ENCODE data around the gene AKT3. TPM values are rescaled to one million over a fixed set of nuclear protein-coding genes. Genes with fewer than 3 reads are reported as not detected.

AKT3 gene
- total and polyA plus RNA-seq, 3 donors from 2014 or later, result 32.3 to 70.9 (median 61.8) TPM

- H3K4me1 ChIP-seq, result peaks cover 20% of the 10 kb centered on the region
- no peaks in the 10 kb centered on the region for H3K9me3 ChIP-seq
- H3K27ac ChIP-seq, result no peak overlapping the region
- H3K36me3 ChIP-seq (ENCODE audit: low read depth, missing control alignments), result no peaks in the 10 kb centered on the region
- DNase-seq, result no peak
- no peak for TF ChIP-seq POLR2A (IDR thresholded peaks at IDR 0.05)
- TF ChIP-seq, protein P1, sequence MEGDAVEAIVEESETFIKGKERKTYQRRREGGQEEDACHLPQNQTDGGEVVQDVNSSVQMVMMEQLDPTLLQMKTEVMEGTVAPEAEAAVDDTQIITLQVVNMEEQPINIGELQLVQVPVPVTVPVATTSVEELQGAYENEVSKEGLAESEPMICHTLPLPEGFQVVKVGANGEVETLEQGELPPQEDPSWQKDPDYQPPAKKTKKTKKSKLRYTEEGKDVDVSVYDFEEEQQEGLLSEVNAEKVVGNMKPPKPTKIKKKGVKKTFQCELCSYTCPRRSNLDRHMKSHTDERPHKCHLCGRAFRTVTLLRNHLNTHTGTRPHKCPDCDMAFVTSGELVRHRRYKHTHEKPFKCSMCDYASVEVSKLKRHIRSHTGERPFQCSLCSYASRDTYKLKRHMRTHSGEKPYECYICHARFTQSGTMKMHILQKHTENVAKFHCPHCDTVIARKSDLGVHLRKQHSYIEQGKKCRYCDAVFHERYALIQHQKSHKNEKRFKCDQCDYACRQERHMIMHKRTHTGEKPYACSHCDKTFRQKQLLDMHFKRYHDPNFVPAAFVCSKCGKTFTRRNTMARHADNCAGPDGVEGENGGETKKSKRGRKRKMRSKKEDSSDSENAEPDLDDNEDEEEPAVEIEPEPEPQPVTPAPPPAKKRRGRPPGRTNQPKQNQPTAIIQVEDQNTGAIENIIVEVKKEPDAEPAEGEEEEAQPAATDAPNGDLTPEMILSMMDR (IDR thresholded peaks at IDR 0.05), result no peak
- H3K4me3 ChIP-seq, result no peak overlapping the region
- 62 to 70% methylated on average over 21 of the region's 21 CpGs for WGBS, 2 donors
- intact Hi-C loops (cut with DNase I; ENCODE audit: low total_unique reads), result no loop called here
- no peaks in the 10 kb centered on the region for H3K27me3 ChIP-seq
Measured at GRCh38 chr1:243489681-243490546, 360.1 kb downstream of the AKT3 start.

GRCh38 chr1:243489158-243489527, 360.9 kb downstream of the AKT3 start:
- peaks cover 20% of the 10 kb centered on the region for H3K4me1 ChIP-seq
- intact Hi-C loops (cut with DNase I; ENCODE audit: low total_unique reads), result no loop called here
- H3K4me3 ChIP-seq, result no peak overlapping the region
- no peak overlapping the region for H3K27ac ChIP-seq
- H3K27me3 ChIP-seq, result no peaks in the 10 kb centered on the region
- no peaks in the 10 kb centered on the region for H3K36me3 ChIP-seq (ENCODE audit: low read depth, missing control alignments)
- H3K9me3 ChIP-seq, result no peaks in the 10 kb centered on the region
- TF ChIP-seq POLR2A (IDR thresholded peaks at IDR 0.05), result no peak
- TF ChIP-seq, protein P1 (IDR thresholded peaks at IDR 0.05), result no peak
- 48 to 55% methylated on average over 6 to 24 of the region's 24 CpGs for WGBS, 2 donors
- DNase-seq, result no peak

- H3K27ac ChIP-seq, result no peak overlapping the region
- H3K36me3 ChIP-seq (ENCODE audit: low read depth, missing control alignments), result no peaks in the 10 kb centered on the region
- 47 to 58% methylated on average over 14 to 20 of the region's 20 CpGs for WGBS, 2 donors
- H3K27me3 ChIP-seq, result no peaks in the 10 kb centered on the region
- H3K4me1 ChIP-seq, result peaks cover 20% of the 10 kb centered on the region
- TF ChIP-seq, protein P1 (IDR thresholded peaks at IDR 0.05), result no peak
- no peak for TF ChIP-seq POLR2A (IDR thresholded peaks at IDR 0.05)
- intact Hi-C loops (cut with DNase I; ENCODE audit: low total_unique reads), result no loop called here
- DNase-seq, result peak; percentile 63
- no peaks in the 10 kb centered on the region for H3K9me3 ChIP-seq
- H3K4me3 ChIP-seq, result peak overlapping the region in 1 of 2 donors; percentile 50
Measured at GRCh38 chr1:243488459-243489157, 361.4 kb downstream of the AKT3 start.

GRCh38 chr1:243487649-243488227, 362.3 kb downstream of the AKT3 start:
- no peaks in the 10 kb centered on the region for H3K36me3 ChIP-seq (ENCODE audit: low read depth, missing control alignments)
- 52 to 69% methylated on average over 21 to 40 of the region's 40 CpGs for WGBS, 2 donors
- H3K27me3 ChIP-seq, result no peaks in the 10 kb centered on the region
- no peaks in the 10 kb centered on the region for H3K9me3 ChIP-seq
- no peak overlapping the region for H3K27ac ChIP-seq
- peak; percentile 56 for DNase-seq
- peak overlapping the region; percentile 1 to 50 for H3K4me3 ChIP-seq
- intact Hi-C loops (cut with DNase I; ENCODE audit: low total_unique reads), result no loop called here
- H3K4me1 ChIP-seq, result peaks cover 21% of the 10 kb centered on the region
- TF ChIP-seq, protein P1 (IDR thresholded peaks at IDR 0.05), result no peak
- TF ChIP-seq POLR2A (IDR thresholded peaks at IDR 0.05), result no peak
